Measurements from ENCODE around the gene MYO15A. TPM values are rescaled to one million over a fixed set of nuclear protein-coding genes. Genes with fewer than 3 reads are reported as not detected.

MYO15A gene
- total RNA-seq, 1 experiment from 2014 or later, result 0.28 TPM

GRCh38 chr17:18132711-18133110 is 24.2 kb downstream of the MYO15A start:
- no peaks in the 10 kb centered on the region for H3K4me1 ChIP-seq (ENCODE audit: insufficient read depth, low read length, poor library complexity, severe bottlenecking)
- no TSS peak for BruUV-seq (replicated peaks)
- H3K36me3 ChIP-seq (ENCODE audit: insufficient read depth, low read length, poor library complexity, severe bottlenecking), result no peaks in the 10 kb centered on the region
- DNase-seq (ENCODE audit: low spot score), result no peak
- TF ChIP-seq EZH2 (IDR thresholded peaks at IDR 0.05; ENCODE audit: borderline replicate concordance, low read depth, low read length, poor library complexity, severe bottlenecking) (no peak), CTCF (conservative IDR thresholded peaks at IDR 0.05; ENCODE audit: low read depth, low read length) (no peak)
- no peak overlapping the region for H3K4me3 ChIP-seq (ENCODE audit: low read depth, low read length, poor library complexity, severe bottlenecking)
- H3K9me3 ChIP-seq (ENCODE audit: low read depth, low read length, poor library complexity, severe bottlenecking), result no peaks in the 10 kb centered on the region
- intact Hi-C loops (cut with micrococcal nuclease; ENCODE audit: unreplicated experiment), result no loop called here
- no peak overlapping the region for H3K27ac ChIP-seq (ENCODE audit: low read depth, low read length, poor library complexity, severe bottlenecking)
- H3K27me3 ChIP-seq (replicated peaks; ENCODE audit: insufficient read depth, low read depth, low read length, poor library complexity), result no peaks in the 10 kb centered on the region
- ChIA-PET POLR2A (ENCODE audit: low non-redundant PET) (no interaction called here), CTCF (no interaction called here)

GRCh38 chr17:18136357-18136756 is 27.8 kb downstream of the MYO15A start:
- TF ChIP-seq EZH2 (IDR thresholded peaks at IDR 0.05; ENCODE audit: borderline replicate concordance, low read depth, low read length, poor library complexity, severe bottlenecking) (no peak), CTCF (conservative IDR thresholded peaks at IDR 0.05; ENCODE audit: low read depth, low read length) (no peak)
- H3K27ac ChIP-seq (ENCODE audit: low read depth, low read length, poor library complexity, severe bottlenecking), result no peak overlapping the region
- no peak for DNase-seq (ENCODE audit: low spot score)
- H3K27me3 ChIP-seq (replicated peaks; ENCODE audit: insufficient read depth, low read depth, low read length, poor library complexity), result no peaks in the 10 kb centered on the region
- H3K36me3 ChIP-seq (ENCODE audit: insufficient read depth, low read length, poor library complexity, severe bottlenecking), result no peaks in the 10 kb centered on the region
- ChIA-PET POLR2A (ENCODE audit: low non-redundant PET) (no interaction called here), CTCF (no interaction called here)
- H3K9me3 ChIP-seq (ENCODE audit: low read depth, low read length, poor library complexity, severe bottlenecking), result no peaks in the 10 kb centered on the region
- intact Hi-C loops (cut with micrococcal nuclease; ENCODE audit: unreplicated experiment), result no loop called here
- no TSS peak for BruUV-seq (replicated peaks)
- H3K4me3 ChIP-seq (ENCODE audit: low read depth, low read length, poor library complexity, severe bottlenecking), result no peak overlapping the region
- no peaks in the 10 kb centered on the region for H3K4me1 ChIP-seq (ENCODE audit: insufficient read depth, low read length, poor library complexity, severe bottlenecking)

GRCh38 chr17:18138065-18138749 is 29.7 kb downstream of the MYO15A start:
- H3K27me3 ChIP-seq (replicated peaks; ENCODE audit: insufficient read depth, low read depth, low read length, poor library complexity), result no peaks in the 10 kb centered on the region

More at GRCh38 chr17:18138065-18138749, 29.7 kb downstream of the MYO15A start:
- Histone ChIP-seq H3K9me3 (ENCODE audit: low read depth, low read length, poor library complexity, severe bottlenecking) (no peaks in the 10 kb centered on the region), H3K27ac (ENCODE audit: low read depth, low read length, poor library complexity, severe bottlenecking) (no peak overlapping the region), H3K4me1 (ENCODE audit: insufficient read depth, low read length, poor library complexity, severe bottlenecking) (no peaks in the 10 kb centered on the region), H3K4me3 (ENCODE audit: low read depth, low read length, poor library complexity, severe bottlenecking) (no peak overlapping the region), H3K36me3 (ENCODE audit: insufficient read depth, low read length, poor library complexity, severe bottlenecking) (no peaks in the 10 kb centered on the region)
- ChIA-PET POLR2A (ENCODE audit: low non-redundant PET) (no interaction called here), CTCF (no interaction called here)
- TF ChIP-seq EZH2 (IDR thresholded peaks at IDR 0.05; ENCODE audit: borderline replicate concordance, low read depth, low read length, poor library complexity, severe bottlenecking), result no peak
- no peak for TF ChIP-seq CTCF (conservative IDR thresholded peaks at IDR 0.05; ENCODE audit: low read depth, low read length)
- no TSS peak for BruUV-seq (replicated peaks)
- intact Hi-C loops (cut with micrococcal nuclease; ENCODE audit: unreplicated experiment), result no loop called here
- no peak for DNase-seq (ENCODE audit: low spot score)
